IMR-90 (cell line): ENCODE data around the gene MAPK9. TPM values are rescaled to one million over a fixed set of nuclear protein-coding genes. Genes with fewer than 3 reads are reported as not detected.
A peak's percentile ranks its signal among the peaks of the same experiment; 100 is the strongest.

Experiments used
- ATAC-seq: fragments of 200-7000 bp; cut with Tn5 transposase; 2 replicates; pipeline ENCODE4 v1.9.1; 2020; ENCODE audit warnings: low read depth, mild to moderate bottlenecking, moderate library complexity
- BruUV-seq: library from RNA; stranded (reverse); fragments of 400-500 nt; replicated peaks from 2 replicates; lab custom pipeline; 2021; lab: Mats Ljungman, UMichigan
- CTCF ChIA-PET: fragments of 300-600 bp; formaldehyde crosslinking; extraction: SDS; loops from one replicate; lab custom pipeline; 2021; ENCODE audit warnings: antibody characterized with exemption; lab: Yijun Ruan, JAX
- POLR2A ChIA-PET: fragments of 300-600 bp; sonication (Branson Sonifier 250); formaldehyde crosslinking; loops from one replicate; lab custom pipeline; 2022; ENCODE audit warnings: antibody characterized with exemption; ENCODE audit not compliant: unreplicated experiment; lab: Charles Lee
- DNase-seq: peaks from one replicate; pipeline ENCODE4 v3.0.0; 2013
- H2AFZ ChIP-seq: replicated peaks from 2 replicates; pipeline ENCODE3; 2013; ENCODE audit warnings: low read length, mild to moderate bottlenecking; ENCODE audit not compliant: poor library complexity
- H2AK5ac ChIP-seq: 2 replicates; pipeline ENCODE4 v1.6.1; 2013; ENCODE audit warnings: low read depth, low read length, inconsistent platforms
- H2AK9ac ChIP-seq: replicated peaks from 2 replicates; pipeline ENCODE3; 2013; ENCODE audit warnings: mild to moderate bottlenecking, low read depth, low read length, moderate library complexity; ENCODE audit not compliant: poor library complexity
- H2BK120ac ChIP-seq: 2 replicates; pipeline ENCODE4 v1.6.1; 2013; ENCODE audit warnings: low read depth, low read length, inconsistent platforms
- H2BK15ac ChIP-seq: 3 replicates; pipeline ENCODE4 v1.6.1; 2013; ENCODE audit warnings: low read depth, low read length, inconsistent platforms
- H2BK20ac ChIP-seq: 2 replicates; pipeline ENCODE4 v1.6.1; 2013; ENCODE audit warnings: low read depth, mild to moderate bottlenecking, inconsistent platforms, low read length, moderate library complexity
- H2BK5ac ChIP-seq: 2 replicates; pipeline ENCODE4 v1.6.1; 2013; ENCODE audit warnings: mild to moderate bottlenecking, low read depth, low read length, inconsistent platforms; ENCODE audit not compliant: poor library complexity, severe bottlenecking
- H3K14ac ChIP-seq: replicated peaks from 2 replicates; pipeline ENCODE4 v1.6.1; 2013; ENCODE audit warnings: low read depth, low read length, inconsistent platforms
- H3K18ac ChIP-seq: 2 replicates; pipeline ENCODE4 v1.6.1; 2013; ENCODE audit warnings: low read depth, low read length, control low read depth
- H3K23ac ChIP-seq: 2 replicates; pipeline ENCODE4 v1.6.1; 2013; ENCODE audit warnings: low read depth, low read length, inconsistent platforms
- H3K27ac ChIP-seq: 2 replicates; pipeline ENCODE4 v1.5.1; 2013; ENCODE audit warnings: mild to moderate bottlenecking, control low read depth, low read length; ENCODE audit not compliant: insufficient read depth
- H3K27me3 ChIP-seq: 2 replicates; pipeline ENCODE4 v1.6.1; 2013; ENCODE audit warnings: low read length; ENCODE audit not compliant: control insufficient read depth, insufficient read depth
- H3K36me3 ChIP-seq: 2 replicates; pipeline ENCODE4 v1.6.1; 2013; ENCODE audit warnings: low read length, mixed read lengths; ENCODE audit not compliant: control insufficient read depth, insufficient read depth
- H3K4ac ChIP-seq: 2 replicates; pipeline ENCODE4 v1.6.1; 2013; ENCODE audit warnings: low read depth, low read length, inconsistent platforms
- H3K4me1 ChIP-seq: 2 replicates; pipeline ENCODE4 v1.6.1; 2013; ENCODE audit warnings: low read length, mixed read lengths; ENCODE audit not compliant: control insufficient read depth, insufficient read depth
- H3K4me2 ChIP-seq: 2 replicates; pipeline ENCODE4 v1.6.1; 2013; ENCODE audit warnings: low read depth, mild to moderate bottlenecking, control low read depth, low read length, moderate library complexity
- H3K4me3 ChIP-seq: 2 replicates; pipeline ENCODE4 v1.5.1; 2013; ENCODE audit warnings: low read depth, mild to moderate bottlenecking, control low read depth, low read length, moderate library complexity; ENCODE audit not compliant: insufficient read depth
- H3K56ac ChIP-seq: 2 replicates; pipeline ENCODE4 v1.6.1; 2013; ENCODE audit warnings: low read length, inconsistent platforms; ENCODE audit not compliant: insufficient read depth; ENCODE audit errors: extremely low read depth
- H3K79me1 ChIP-seq, 2 experiments: 2 replicates each; pipeline ENCODE4 v1.6.1; 2013; ENCODE audit warnings: low read length in 2 of 2, inconsistent platforms in 1 of 2, low read depth in 1 of 2
- H3K9ac ChIP-seq: 2 replicates; pipeline ENCODE4 v1.6.1; 2013; ENCODE audit warnings: low read depth, low read length, control low read depth
- H3K9me1 ChIP-seq: 2 replicates; pipeline ENCODE4 v1.6.1; 2013; ENCODE audit warnings: low read length, inconsistent platforms; ENCODE audit not compliant: insufficient read depth
- H3K9me3 ChIP-seq: 2 replicates; pipeline ENCODE4 v1.6.1; 2013; ENCODE audit warnings: low read length; ENCODE audit not compliant: control insufficient read depth, insufficient read depth
- H4K20me1 ChIP-seq: 2 replicates; pipeline ENCODE4 v1.6.1; 2013; ENCODE audit warnings: low read length, inconsistent platforms; ENCODE audit not compliant: insufficient read depth
- H4K5ac ChIP-seq: 2 replicates; pipeline ENCODE4 v1.6.1; 2013; ENCODE audit warnings: mild to moderate bottlenecking, low read depth, low read length, control low read depth
- H4K8ac ChIP-seq, 2 experiments: 2 replicates each; pipeline ENCODE4 v1.6.1; 2013; ENCODE audit warnings: low read depth in 2 of 2, low read length in 2 of 2, control low read depth in 1 of 2, inconsistent platforms in 1 of 2
- H4K91ac ChIP-seq: 2 replicates; pipeline ENCODE4 v1.6.1; 2013; ENCODE audit warnings: low read depth, low read length, inconsistent platforms; ENCODE audit not compliant: insufficient read depth
- CTCF ChIP-seq: conservative IDR thresholded peaks from 2 replicates; pipeline ENCODE4 v1.5.1; 2012; ENCODE audit warnings: mild to moderate bottlenecking, low read depth, low read length, improper control_type of control experiment
- ELK1 ChIP-seq: fragments of 150-350 bp; IDR thresholded peaks from 2 replicates; pipeline ENCODE4 v1.6.1; 2016; ENCODE audit warnings: low read depth, mild to moderate bottlenecking, low read length, moderate library complexity, borderline replicate concordance
- RAD21 ChIP-seq: IDR thresholded peaks from 2 replicates; pipeline ENCODE4 v1.6.1; 2012; ENCODE audit warnings: low read length, improper control_type of control experiment
- SMC3 ChIP-seq: fragments of 150-350 bp; IDR thresholded peaks from 2 replicates; pipeline ENCODE4 v1.6.1; 2016; ENCODE audit warnings: low read depth, mild to moderate bottlenecking, antibody characterized with exemption, low read length, moderate library complexity
- WGBS, 2 experiments: methylation state at CpG; one replicate each; pipeline versions ENCODE4 v1.1.5 to v1.1.7; 2013; ENCODE audit warnings: missing lambda C conversion rate in 2 of 2; ENCODE audit not compliant: insufficient read length in 1 of 2; ENCODE audit errors: extremely low coverage in 2 of 2; 5-methylcytosine and 5-hydroxymethylcytosine counted together
- dilution Hi-C: fragments of 300-500 bp; cut with HindIII; formaldehyde crosslinking; loops from one replicate; pipeline ENCODE4 v1.14.3; 2018; ENCODE audit warnings: low sequenced_read_pairs; ENCODE audit not compliant: unreplicated experiment
- in situ Hi-C: fragments of 300-500 bp; cut with MboI; formaldehyde crosslinking; loops from 3 replicates; pipeline ENCODE4 v1.14.3; 2019; ENCODE audit warnings: low sequenced_read_pairs, inconsistent platforms, mixed read lengths
- intact Hi-C: fragments of 100-400 bp; cut with micrococcal nuclease; formaldehyde crosslinking; loops from 2 replicates; pipeline ENCODE4 v1.10.0; 2022
- polyA plus RNA-seq, 3 experiments: library from polyadenylated mRNA; depleted of rRNA; stranded (reverse); fragments of >200 nt; gene quantifications; 2 replicates each; pipeline ENCODE4 v1.2.3, GENCODE V29; 2012; ENCODE audit warnings: low replicate concordance in 1 of 3
- total RNA-seq: library from RNA; depleted of rRNA; stranded (reverse); fragments of >200 nt; gene quantifications from 2 replicates; pipeline ENCODE4 v1.2.3, GENCODE V29; 2012

Gene MAPK9
- total and polyA plus RNA-seq, 2 of the 4 experiments (the other 2 are of a cell fraction), result 22.9 to 23.3 TPM

GRCh38 chr5:180328296-180329137, 36.6 kb upstream of the MAPK9 start:
- Histone ChIP-seq H3K36me3 (0 out of 2 replicates have a peak, but pooled peaks cover 1% of the 10 kb centered on the region), H3K4me2 (no peak overlapping the region), H2BK15ac (no peak overlapping the region), H3K4me3 (no peak overlapping the region), H3K27me3 (no peaks in the 10 kb centered on the region), H4K5ac (no peak overlapping the region), H2BK5ac (no peak overlapping the region), H4K8ac (no peak overlapping the region), H3K4ac (no peak overlapping the region), H3K14ac (no peak overlapping the region), H3K56ac (no peak overlapping the region), H2BK120ac (no peak overlapping the region), H3K9ac (no peak overlapping the region), H3K23ac (no peak overlapping the region), H2AK5ac (0 out of 2 replicates have a peak overlapping the region, but pooled peaks have one; percentile 7), H3K9me1 (peaks cover 14% of the 10 kb centered on the region), H2AFZ (no peak overlapping the region), H3K27ac (no peak overlapping the region), H3K18ac (no peak overlapping the region), H3K9me3 (no peaks in the 10 kb centered on the region), H4K91ac (no peak overlapping the region), H3K4me1 (peaks cover 18% of the 10 kb centered on the region), H4K20me1 (peaks cover 18% of the 10 kb centered on the region), H3K79me1 (no peaks in the 10 kb centered on the region; a peak in 1 of 4 replicates), H2AK9ac (peak overlapping the region; percentile 26), H2BK20ac (no peak overlapping the region)
- WGBS, 2 experiments, result 87% methylated on average over 20 of the region's 31 CpGs; no CpG with 5 or more reads in 1 of the 2 experiments
- ATAC-seq (no peak), DNase-seq (peak; percentile 60)
- ChIA-PET POLR2A (no interaction called here), CTCF (interaction anchor here (0.6 to 2.4 kb wide), 9 partner anchors 9 to 146 kb away, joined by 3 to 12 read pairs (median 4); no protein-coding TSS in a partner anchor)
- intact Hi-C loops, result no loop called here
- in situ Hi-C loops, result no loop called here
- peak; percentile 48 for TF ChIP-seq SMC3
- TF ChIP-seq CTCF, result peak; percentile 56
- no peak for TF ChIP-seq ELK1
- TF ChIP-seq RAD21, result peak; percentile 51
- dilution Hi-C loops, result no loop called here
- BruUV-seq, result no TSS peak
